Measurements from ENCODE around the gene TWIST2.

Gene TWIST2

DNA sequence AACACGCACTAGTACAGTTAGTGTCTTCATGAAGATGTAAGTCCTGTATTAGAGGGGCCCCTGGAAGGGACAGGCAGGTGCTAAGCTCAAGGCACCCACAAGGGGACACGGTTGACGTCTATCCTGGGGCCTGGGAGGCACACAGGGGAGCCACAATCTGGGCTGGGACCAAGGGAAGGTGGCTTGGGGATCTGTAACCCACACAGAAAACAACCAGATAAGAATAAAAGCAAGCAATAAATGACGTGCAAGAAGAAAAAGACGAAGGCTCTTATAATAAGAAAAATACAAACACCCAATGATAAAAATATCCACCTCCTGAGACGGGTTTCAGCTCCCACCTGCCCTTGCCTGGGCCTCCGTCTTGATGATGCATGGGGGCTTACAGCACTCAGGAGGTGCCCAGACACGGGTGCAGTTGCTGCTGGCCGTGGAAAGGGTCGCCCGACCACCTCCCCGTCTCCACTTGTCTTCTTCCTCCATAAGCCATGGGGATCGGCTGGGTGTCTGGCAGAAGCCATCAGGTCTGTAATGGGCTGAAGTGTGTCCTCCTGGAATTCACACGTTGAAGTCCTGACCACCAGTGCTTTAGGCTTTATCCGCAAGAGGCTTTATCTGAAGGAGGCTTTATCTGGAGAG is 73.9 kb downstream of the TWIST2 start:
- in situ Hi-C loops (cut with HindIII; ENCODE audit: low pct_ligation_motif_present, low pct_unique_long_range_greater_than_20kb, low sequenced_read_pairs), result no loop called here

DNA sequence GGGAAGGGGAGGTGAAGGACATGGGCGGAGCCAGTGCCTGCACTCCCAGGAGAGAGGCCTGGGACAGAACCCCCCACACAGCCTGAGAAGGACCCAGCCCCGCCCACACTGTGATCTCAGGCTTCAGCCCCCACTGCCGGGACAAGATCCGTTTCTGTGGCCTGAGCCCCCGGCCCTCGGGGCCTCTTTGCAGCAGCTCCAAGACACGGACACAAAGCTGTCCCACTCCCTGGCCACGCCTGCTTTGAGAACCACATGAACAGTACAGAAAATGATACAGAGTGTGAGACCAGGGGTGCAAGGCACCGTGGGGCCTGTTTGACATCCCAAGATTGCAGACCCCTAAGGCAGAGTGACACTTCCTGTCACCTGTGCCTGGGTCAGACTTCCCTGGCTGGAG is 74.5 kb downstream of the TWIST2 start:
- in situ Hi-C loops (cut with HindIII; ENCODE audit: low pct_ligation_motif_present, low pct_unique_long_range_greater_than_20kb, low sequenced_read_pairs), result no loop called here
- DNase-seq, result no peak

More for the DNA sequence above, 73.9 kb downstream of the TWIST2 start:
- DNase-seq, result no peak

DNA sequence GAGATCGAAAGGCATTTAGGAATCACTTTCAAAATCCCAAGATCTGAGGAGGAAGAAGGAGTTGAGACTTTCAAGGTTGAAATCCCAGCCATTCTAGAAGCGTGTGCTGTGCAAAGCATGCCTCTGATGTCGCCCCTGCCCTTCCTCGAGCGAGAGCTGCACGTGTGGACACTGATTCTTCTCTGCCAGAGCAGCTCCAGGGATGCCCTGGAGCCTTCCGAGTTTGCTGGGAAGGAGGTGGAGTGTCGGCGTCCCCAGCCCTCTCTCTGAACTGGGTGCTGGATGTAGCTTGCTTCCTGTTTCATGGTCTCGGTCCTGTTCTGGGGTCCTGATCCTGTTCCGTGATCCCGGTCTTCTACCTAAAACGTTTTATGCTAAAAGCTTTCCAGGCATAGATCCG is 76.1 kb downstream of the TWIST2 start:
- in situ Hi-C loops (cut with HindIII; ENCODE audit: low pct_ligation_motif_present, low pct_unique_long_range_greater_than_20kb, low sequenced_read_pairs), result no loop called here
- no peak for DNase-seq

DNA sequence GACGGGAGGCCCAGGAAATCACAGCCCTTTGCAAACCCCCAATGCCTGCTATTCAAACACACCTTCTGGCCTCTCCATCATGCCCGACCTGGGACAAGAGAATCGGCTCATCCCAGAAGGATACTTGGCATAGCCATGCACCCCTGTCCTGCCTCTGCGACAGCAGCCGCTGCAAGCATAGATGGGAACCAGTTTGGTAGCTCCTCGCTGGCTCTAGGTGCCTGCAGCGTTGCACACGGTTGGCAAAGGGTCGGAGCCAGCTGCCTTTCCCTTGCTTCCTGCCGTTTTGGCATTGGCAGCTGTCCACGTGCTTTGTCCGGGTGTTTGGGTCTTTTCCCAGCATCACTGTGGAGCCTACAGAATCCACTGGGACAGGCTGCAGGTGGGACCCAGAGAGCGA is 76.9 kb downstream of the TWIST2 start:
- in situ Hi-C loops (cut with HindIII; ENCODE audit: low pct_ligation_motif_present, low pct_unique_long_range_greater_than_20kb, low sequenced_read_pairs), result no loop called here
- no peak for DNase-seq

DNA sequence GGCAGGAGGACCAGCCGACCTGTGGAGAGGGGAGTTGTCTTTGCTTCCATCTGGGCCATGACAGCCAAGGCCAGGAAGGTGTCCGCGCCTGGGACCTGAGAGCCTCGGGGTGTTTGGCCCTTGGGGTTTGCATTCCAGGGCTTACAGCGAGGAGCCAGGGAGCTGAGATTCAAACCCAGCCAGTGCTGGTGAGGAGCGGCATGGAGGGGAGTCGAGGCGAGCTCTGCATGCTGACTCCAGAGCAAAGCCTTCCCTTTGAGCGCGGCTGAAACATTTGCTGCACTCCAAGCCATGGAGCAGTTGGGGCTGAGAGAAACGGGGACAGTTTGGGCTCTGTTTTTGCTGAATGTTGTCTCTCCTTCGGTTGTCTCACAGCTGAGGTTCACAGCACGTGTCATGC is 77.4 kb downstream of the TWIST2 start:
- DNase-seq, result no peak
- in situ Hi-C loops (cut with HindIII; ENCODE audit: low pct_ligation_motif_present, low pct_unique_long_range_greater_than_20kb, low sequenced_read_pairs), result no loop called here

DNA sequence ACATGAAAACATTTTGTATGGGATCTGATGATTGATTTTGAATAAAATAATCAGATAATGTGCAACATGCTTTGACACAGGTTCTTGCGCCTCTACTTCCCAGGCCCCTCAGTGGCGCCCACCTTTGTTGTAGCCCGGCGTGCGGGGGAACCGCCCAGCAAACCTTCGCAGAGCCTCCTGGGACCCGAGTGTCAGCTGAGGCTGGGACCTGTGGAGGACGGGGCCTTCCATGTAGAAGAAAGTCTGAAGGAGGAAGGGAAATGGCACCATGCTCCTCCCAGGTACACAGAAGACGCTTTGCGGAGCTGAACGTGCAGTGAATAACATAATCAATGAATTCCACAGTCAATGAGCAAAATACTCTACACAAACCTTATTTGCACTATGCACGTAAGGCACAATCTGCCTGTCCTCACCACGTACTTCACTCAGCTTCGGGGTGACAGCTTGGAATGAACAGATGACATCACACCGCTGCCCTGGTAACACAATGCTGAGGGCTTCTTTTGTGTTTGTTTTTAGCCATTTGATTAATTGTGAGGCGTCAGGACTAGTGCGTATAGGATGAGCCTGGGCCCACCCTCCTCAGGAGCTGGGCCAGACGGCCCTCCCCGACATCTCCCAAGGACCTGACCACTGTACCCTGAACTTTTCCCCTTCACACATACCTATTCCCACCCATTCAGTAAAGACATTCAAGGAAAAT is 78.1 kb downstream of the TWIST2 start:
- in situ Hi-C loops (cut with HindIII; ENCODE audit: low pct_ligation_motif_present, low pct_unique_long_range_greater_than_20kb, low sequenced_read_pairs), result no loop called here
- no peak for DNase-seq

DNA sequence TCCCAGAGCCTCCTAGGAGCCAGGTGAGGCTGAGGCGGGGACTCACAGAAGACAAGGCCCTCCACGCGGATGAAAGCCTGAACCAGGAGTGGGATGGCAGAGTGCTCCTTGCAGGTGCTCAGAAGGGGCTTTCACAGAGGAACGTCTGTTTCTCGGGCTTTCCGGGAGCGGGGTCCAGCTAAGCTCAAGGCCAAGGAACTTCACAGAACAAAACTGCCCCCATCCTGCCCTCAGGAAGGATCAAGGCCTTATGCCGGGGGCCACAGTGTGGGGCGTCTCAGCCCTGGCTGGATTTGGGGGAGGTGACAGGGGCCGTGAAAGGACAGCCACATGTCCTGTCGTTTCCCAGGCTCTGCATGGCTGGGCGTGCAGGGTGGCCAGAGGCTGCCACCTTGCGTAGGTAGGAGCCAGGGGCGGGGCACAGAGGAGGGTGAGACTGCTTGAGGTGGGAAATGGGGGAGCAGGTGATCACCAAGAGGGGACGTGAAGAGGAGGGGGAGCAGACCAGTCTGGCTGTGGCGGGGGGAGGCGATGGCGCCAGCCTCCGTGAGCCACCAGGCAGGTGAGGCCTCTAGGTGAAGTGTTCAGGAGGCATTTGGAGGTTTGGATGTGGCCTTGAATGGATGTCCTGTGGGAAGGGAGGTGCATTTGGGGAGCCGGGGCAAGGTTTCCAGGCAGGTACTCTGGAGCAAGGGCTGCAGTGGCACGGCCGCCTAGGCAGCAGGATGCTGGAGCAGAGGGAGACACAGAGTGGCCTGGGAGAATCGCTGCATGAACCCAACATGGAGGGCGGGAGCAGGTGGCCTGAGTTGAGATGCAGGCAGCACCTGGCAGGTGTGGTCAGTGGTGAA is 79.1 kb downstream of the TWIST2 start:
- in situ Hi-C loops (cut with HindIII; ENCODE audit: low pct_ligation_motif_present, low pct_unique_long_range_greater_than_20kb, low sequenced_read_pairs), result no loop called here
- DNase-seq, result no peak

DNA sequence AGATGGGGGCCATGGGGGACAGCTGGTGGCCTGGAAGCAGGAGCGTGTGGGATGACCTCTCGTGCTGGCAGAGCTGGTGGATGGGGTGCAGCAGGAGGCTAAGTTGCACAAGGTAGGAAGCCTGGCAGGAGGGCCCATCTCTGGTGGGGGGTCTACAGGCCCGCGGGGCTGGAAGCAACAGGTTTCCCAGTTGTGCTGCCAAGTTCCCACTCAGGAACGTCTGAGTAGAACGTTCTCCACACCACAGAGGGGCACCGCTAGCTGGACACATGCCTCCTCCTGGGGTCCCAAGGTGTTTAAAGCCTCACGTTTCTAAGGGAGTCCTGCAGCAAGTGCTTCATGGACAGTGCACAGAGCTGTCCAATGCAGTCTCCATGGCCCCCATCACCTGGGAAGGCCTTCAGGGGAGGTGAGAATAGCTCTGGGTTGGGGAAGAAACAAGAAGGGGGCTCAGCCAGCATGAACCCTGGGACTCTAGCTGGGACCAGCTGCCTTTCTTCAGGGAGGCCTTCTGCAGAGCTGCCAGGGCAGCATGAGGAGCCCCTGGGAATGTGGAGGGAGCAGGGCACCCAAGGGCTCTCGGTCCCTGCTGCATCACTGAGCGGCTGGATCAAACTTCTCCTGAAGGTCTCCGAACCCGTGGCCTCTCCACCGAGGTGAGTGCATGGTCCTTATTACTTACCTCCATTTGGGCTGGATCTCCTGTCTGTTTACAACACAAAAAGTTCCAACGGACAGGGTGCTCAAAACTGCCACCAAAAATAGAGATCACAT is 80.0 kb downstream of the TWIST2 start:
- in situ Hi-C loops (cut with HindIII; ENCODE audit: low pct_ligation_motif_present, low pct_unique_long_range_greater_than_20kb, low sequenced_read_pairs), result no loop called here
- no peak for DNase-seq

DNA sequence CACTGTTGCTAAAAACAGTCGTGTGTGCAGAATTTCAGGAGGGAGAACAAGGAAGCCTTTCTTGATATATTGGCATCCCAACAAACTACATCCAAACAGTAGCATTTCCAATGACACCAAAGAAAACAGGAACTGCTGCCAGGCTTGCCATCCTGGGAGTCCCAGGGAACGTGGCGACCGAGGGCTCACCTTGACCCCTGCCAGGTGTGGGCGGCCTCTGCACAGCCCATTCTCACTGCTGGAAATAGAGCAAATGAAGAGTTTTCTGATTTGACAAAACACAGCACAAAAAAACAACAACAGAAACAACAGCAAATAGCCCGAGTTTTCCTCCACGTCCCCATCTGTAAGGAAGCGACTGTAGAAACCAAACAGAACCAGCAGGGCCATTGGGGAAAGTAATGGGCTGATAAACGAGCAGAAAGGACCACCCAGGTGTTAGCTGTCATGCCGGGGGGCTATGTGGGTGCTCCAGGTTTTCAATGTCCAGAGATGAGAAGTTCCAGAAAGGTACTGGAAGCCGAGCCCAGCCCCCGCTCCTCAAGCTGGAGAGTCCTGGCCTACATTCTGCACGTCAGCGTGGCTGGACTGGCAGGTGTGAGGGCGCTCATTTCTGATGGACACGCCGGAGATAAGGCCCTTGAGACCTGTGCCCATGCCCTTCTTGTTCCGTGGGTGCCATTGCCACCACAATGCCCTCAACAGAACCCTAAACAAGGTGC is 80.8 kb downstream of the TWIST2 start:
- in situ Hi-C loops (cut with HindIII; ENCODE audit: low pct_ligation_motif_present, low pct_unique_long_range_greater_than_20kb, low sequenced_read_pairs), result no loop called here
- DNase-seq, result no peak

DNA sequence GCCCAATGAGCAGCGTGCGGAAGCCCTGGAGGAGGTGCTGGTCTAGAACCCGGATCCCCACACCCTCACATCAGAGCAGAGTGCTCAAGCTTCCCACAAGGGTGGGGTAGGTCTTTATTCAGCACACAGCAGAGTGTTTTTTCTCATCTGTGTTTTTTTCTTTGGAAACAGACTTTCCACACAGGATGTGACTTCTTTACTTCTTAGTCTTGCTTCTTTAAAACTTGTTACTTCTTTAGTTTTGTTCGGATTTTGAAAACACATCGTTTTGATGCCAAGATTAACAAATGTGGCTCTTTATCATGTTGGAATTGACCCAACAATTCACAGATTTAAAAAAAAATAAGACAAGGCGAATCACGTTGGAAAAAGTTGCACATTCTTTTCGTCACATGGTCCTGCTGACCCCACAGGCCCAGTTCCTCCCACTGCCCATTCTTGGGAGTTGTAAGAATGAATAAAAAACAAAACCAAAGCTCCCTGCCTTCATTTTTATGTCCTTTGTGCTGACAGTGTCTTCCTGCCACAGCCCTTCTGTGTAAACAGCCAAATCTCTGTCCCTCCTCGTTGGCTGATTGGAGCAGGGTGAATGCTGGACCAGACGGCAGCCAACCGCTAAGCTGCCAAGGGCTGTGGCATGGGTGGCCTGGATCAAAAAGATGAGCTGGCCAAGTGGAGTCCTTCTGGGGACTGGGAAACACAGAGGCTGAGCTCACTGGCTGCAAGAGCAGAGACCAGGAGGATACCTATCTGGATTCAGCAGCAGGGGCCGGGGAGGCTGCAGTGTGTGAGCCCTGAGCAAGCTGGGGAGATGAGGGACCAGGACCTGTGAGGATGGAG is 81.6 kb downstream of the TWIST2 start:
- in situ Hi-C loops (cut with HindIII; ENCODE audit: low pct_ligation_motif_present, low pct_unique_long_range_greater_than_20kb, low sequenced_read_pairs), result no loop called here
- no peak for DNase-seq

DNA sequence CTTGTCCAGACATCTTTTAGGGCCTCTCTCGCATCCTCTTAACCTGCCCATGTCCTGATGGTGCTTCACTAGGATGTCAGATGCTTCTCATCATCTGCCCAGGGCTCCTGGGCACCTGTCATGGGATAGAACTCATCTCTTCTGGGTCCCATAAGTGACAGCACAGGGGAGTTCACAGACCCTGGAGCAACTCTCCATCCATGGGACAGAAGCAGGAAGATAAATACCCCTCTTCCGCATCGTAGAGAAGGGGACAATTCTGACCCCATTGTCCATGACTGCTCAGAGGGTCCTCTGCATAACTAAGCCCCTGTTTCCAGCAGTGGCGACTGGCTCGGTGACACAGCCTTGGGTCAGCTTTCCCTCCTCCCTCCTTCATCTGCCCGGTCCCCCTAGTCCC is 82.3 kb downstream of the TWIST2 start:
- no peak for DNase-seq
- in situ Hi-C loops (cut with HindIII; ENCODE audit: low pct_ligation_motif_present, low pct_unique_long_range_greater_than_20kb, low sequenced_read_pairs), result no loop called here

DNA sequence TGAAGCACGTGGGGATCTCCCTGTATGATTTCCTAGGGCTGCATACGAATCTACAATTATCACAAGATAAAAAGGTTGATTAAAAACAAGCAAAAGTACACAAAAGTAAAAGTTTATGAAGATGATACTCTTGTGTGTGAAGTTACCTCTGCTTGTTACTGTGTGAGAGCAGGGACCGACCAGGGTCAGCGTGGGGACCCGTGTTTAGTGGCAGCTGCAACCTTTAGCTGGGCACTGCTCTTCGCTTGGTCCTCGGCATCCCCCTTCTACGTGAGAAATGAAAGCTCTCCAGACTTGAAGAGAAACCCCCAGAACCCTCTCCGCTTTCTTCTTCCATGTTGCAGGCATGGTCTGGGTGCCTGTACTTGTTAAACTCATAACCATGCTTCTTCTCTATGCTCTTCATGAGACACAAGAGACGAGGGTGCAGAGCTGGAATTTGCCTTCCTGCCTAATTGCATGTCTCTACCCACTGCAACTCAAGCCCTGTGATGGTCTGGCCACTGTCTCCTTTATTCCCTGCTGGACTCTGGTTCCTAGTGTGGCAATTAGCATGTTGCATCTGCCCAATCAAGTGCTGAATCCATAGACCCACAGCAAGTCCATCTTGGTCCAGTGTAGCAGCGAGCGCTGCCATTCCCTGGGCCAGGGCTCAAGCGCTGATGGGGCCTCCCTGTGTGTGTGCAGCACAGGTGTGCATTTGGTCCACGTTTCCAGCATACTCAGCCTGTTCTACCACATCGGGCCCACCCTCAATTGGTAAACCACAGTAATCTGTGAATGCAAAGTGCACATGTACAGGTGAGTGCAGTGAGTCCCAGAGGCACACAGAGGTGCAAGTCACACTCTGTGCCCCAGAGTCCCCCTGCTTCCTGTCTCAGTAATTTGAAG is 88.5 kb downstream of the TWIST2 start:
- in situ Hi-C loops (cut with HindIII; ENCODE audit: low pct_ligation_motif_present, low pct_unique_long_range_greater_than_20kb, low sequenced_read_pairs), result no loop called here

DNA sequence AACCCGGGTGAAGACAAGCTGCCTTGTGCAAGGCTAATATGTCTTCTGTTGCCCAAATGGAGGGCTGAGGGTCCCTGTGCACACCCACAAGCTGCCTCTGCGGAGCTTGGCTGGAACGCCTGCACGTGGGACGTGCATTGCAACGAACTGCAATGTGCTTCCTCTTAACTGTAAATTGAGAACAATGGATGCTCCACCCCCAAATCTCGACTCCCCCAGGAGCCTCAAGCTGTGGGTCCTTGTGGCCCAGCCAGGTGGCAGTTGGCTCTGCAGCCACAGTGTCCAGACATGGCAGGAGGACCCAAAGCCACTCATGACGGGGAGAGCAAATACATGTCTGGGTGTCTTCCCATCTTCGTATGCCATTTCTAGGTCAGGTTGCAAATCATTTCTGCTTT is 90.1 kb downstream of the TWIST2 start:
- in situ Hi-C loops (cut with HindIII; ENCODE audit: low pct_ligation_motif_present, low pct_unique_long_range_greater_than_20kb, low sequenced_read_pairs), result no loop called here
- no peak for DNase-seq

More for the DNA sequence above, 88.5 kb downstream of the TWIST2 start:
- no peak for DNase-seq

DNA sequence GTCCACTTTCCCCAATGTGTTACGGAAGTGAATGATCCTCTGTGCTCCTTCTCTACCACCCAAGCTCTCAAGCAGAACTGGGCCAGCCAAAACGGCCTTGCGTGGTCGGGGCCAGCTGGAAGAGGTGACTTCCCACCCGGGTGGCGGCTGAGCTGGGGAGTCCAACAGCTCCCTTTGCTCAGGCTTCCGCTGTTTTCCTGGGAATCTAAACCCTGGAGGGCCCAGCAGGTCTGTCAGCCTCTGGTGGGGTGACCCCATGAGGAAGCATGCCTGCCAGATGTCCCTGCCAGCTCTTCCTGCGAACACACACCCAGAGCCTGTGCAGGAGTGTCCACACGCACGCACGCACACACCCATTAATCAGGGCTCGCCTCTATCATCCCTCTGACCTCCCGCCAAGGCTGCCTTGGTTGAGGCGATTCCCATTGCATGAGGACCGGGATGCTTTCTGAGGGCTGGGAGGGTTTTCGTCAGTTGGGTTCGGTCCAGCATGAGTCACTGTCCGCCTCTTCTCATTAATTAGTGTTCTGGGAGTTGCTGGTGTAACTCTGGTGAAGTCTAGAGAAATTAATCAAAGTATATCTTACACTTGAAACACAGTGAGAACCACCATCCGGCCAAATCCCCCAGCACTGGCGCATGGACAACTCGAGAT is 90.6 kb downstream of the TWIST2 start:
- no peak for DNase-seq
- in situ Hi-C loops (cut with HindIII; ENCODE audit: low pct_ligation_motif_present, low pct_unique_long_range_greater_than_20kb, low sequenced_read_pairs), result no loop called here

DNA sequence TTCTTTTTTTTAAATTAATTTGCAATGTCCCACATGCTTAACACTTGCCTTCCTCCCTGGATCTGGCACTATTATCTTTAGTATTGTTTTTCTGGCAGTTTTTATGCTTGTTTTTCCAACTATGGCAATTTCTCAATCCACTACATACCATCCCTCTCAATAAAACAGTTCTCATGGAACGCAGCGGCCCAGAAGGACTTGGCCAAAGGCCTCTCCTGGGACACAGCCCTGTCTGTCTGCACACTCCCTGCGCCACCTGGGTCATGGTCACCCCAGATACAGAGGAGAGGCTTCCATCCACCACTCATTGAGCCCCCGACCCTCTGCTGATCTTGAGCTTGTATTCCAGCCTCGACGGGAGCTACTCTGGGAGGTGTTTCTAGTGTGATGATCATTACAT is 91.2 kb downstream of the TWIST2 start:
- no peak for DNase-seq
- in situ Hi-C loops (cut with HindIII; ENCODE audit: low pct_ligation_motif_present, low pct_unique_long_range_greater_than_20kb, low sequenced_read_pairs), result no loop called here
